Endothelial cell of umbilical vein (primary cell): Measurements from ENCODE around the gene GPA33. TPM values are rescaled to one million over a fixed set of nuclear protein-coding genes. Genes with fewer than 3 reads are reported as not detected.

Experiments
- BruUV-seq: library from RNA; stranded (reverse); fragments of 400-500 nt; replicated peaks from 2 replicates; lab custom pipeline; 2021; lab: Mats Ljungman, UMichigan
- CTCF ChIA-PET: fragments of 300-600, 350-600 bp; sonication (Branson Sonifier 250); formaldehyde crosslinking; loops from one replicate; lab custom pipeline; 2021; ENCODE audit warnings: antibody characterized with exemption, inconsistent platforms; lab: Charles Lee
- POLR2A ChIA-PET: fragments of 300-600, 350-600 bp; sonication (Branson Sonifier 250); formaldehyde crosslinking; loops from one replicate; lab custom pipeline; 2021; ENCODE audit warnings: antibody characterized with exemption, inconsistent platforms; lab: Charles Lee
- DNase-seq: peaks from one replicate; pipeline ENCODE4 v3.0.0-alpha.2; 2011; ENCODE audit warnings: low read depth, low spot score
- FAIRE-seq: peaks from 2 replicates; lab custom pipeline; 2011; peaks lifted over from hg19 to GRCh38; lab: Jason Lieb, UNC
- H2AFZ ChIP-seq: 2 replicates; pipeline ENCODE4 v1.6.0; 2012; ENCODE audit warnings: low read depth, low read length, control low read depth, inconsistent platforms
- H3K27ac ChIP-seq: 2 replicates; pipeline ENCODE4 v1.5.1; 2011; ENCODE audit warnings: low read depth, mild to moderate bottlenecking, control low read depth, low read length, moderate library complexity; ENCODE audit not compliant: insufficient read depth
- H3K27me3 ChIP-seq, 2 experiments: 2 replicates each; pipeline versions ENCODE4 v1.6.0 to v1.6.1; 2011; ENCODE audit warnings: low read length in 2 of 2, mixed read lengths in 1 of 2; ENCODE audit not compliant: control insufficient read depth in 2 of 2, insufficient read depth in 2 of 2
- H3K36me3 ChIP-seq, 2 experiments: 2 replicates in 1 of 2; 3 replicates in 1 of 2; pipeline ENCODE4 v1.5.1; 2011; ENCODE audit warnings: low read length in 2 of 2, mild to moderate bottlenecking in 1 of 2, moderate library complexity in 1 of 2; ENCODE audit not compliant: control insufficient read depth in 2 of 2, insufficient read depth in 2 of 2; ENCODE audit errors: extremely low read depth in 1 of 2
- H3K4me1 ChIP-seq: 3 replicates; pipeline ENCODE4 v1.5.1; 2011; ENCODE audit warnings: mild to moderate bottlenecking, low read length; ENCODE audit not compliant: control insufficient read depth, insufficient read depth; ENCODE audit errors: extremely low read depth
- H3K4me2 ChIP-seq: 2 replicates; pipeline ENCODE4 v1.6.1; 2011; ENCODE audit warnings: low read length, control low read depth, mixed read lengths; ENCODE audit not compliant: insufficient read depth
- H3K4me3 ChIP-seq, 3 experiments: fragments of 200-600 bp in 1 of 3; sonication (generic), shearing (Covaris generic) in 1 of 3; replicated peaks in 1 of 3; 2 replicates each; pipeline ENCODE4 v1.5.1; 2011 to 2016; ENCODE audit warnings: control low read depth in 3 of 3, low read length in 3 of 3, mild to moderate bottlenecking in 2 of 3, inconsistent platforms in 1 of 3, low read depth in 1 of 3, moderate library complexity in 1 of 3; ENCODE audit not compliant: insufficient read depth in 1 of 3
- H3K79me2 ChIP-seq: 2 replicates; pipeline ENCODE4 v1.6.0; 2012; ENCODE audit warnings: low read length, inconsistent platforms; ENCODE audit not compliant: control insufficient read depth, insufficient read depth
- H3K9ac ChIP-seq: replicated peaks from 2 replicates; pipeline ENCODE3; 2011; ENCODE audit warnings: low read length, control low read depth; ENCODE audit not compliant: insufficient read depth; ENCODE audit errors: extremely low read depth
- H3K9me1 ChIP-seq: replicated peaks from 3 replicates; pipeline ENCODE4 v1.6.0; 2011; ENCODE audit warnings: mild to moderate bottlenecking, low read length; ENCODE audit not compliant: control insufficient read depth, insufficient read depth; ENCODE audit errors: extremely low read depth
- H3K9me3 ChIP-seq: replicated peaks from 2 replicates; pipeline ENCODE4 v1.5.1; 2012; ENCODE audit warnings: low read length, inconsistent platforms; ENCODE audit not compliant: control insufficient read depth, insufficient read depth
- H4K20me1 ChIP-seq: replicated peaks from 2 replicates; pipeline ENCODE3; 2011; ENCODE audit warnings: mild to moderate bottlenecking, low read length; ENCODE audit not compliant: control insufficient read depth, insufficient read depth; ENCODE audit errors: extremely low read depth
- CTCF ChIP-seq, 2 donors: IDR thresholded peaks; 1 replicate in 1 of 2; 2 replicates in 1 of 2; pipeline ENCODE4 v1.5.1; 2011; ENCODE audit warnings: low read length in 2 of 2, mild to moderate bottlenecking in 2 of 2, moderate library complexity in 2 of 2, control low read depth in 1 of 2, inconsistent platforms in 1 of 2, low read depth in 1 of 2; ENCODE audit not compliant: insufficient read depth in 1 of 2; ENCODE audit errors: extremely low read depth in 1 of 2
- EZH2 ChIP-seq: IDR thresholded peaks from 2 replicates; pipeline ENCODE4 v1.6.1; 2012; ENCODE audit warnings: borderline replicate concordance, low read depth, mild to moderate bottlenecking, moderate library complexity, low read length, inconsistent platforms; ENCODE audit not compliant: severe bottlenecking
- FOS ChIP-seq: IDR thresholded peaks from 2 replicates; pipeline ENCODE4 v1.6.1; 2011; ENCODE audit warnings: mild to moderate bottlenecking, low read length, moderate library complexity, borderline replicate concordance; ENCODE audit not compliant: insufficient read depth
- GATA2 ChIP-seq: IDR thresholded peaks from 2 replicates; pipeline ENCODE4 v1.7.0; 2011; ENCODE audit warnings: low read depth, mild to moderate bottlenecking, moderate library complexity, mixed read lengths, low read length; ENCODE audit not compliant: insufficient read length, insufficient read depth
- JUN ChIP-seq: IDR thresholded peaks from 2 replicates; pipeline ENCODE4 v1.6.1; 2011; ENCODE audit warnings: borderline replicate concordance, low read depth; ENCODE audit not compliant: insufficient read length, insufficient read depth
- MAX ChIP-seq: IDR thresholded peaks from 2 replicates; pipeline ENCODE4 v1.6.1; 2011; ENCODE audit not compliant: insufficient read depth, insufficient read length
- MYC ChIP-seq: IDR thresholded peaks from one replicate; pipeline ENCODE4 v1.6.1; 2011; ENCODE audit warnings: mild to moderate bottlenecking, low read depth, low read length
- POLR2A ChIP-seq: IDR thresholded peaks from 2 replicates; pipeline ENCODE4 v1.6.1; 2012; ENCODE audit warnings: low read depth, mild to moderate bottlenecking, control low read depth, low read length
- POLR2AphosphoS5 ChIP-seq: IDR thresholded peaks from 2 replicates; pipeline ENCODE4 v1.6.1; 2012; ENCODE audit warnings: low read depth, mild to moderate bottlenecking, control low read depth, low read length, moderate library complexity; ENCODE audit not compliant: insufficient read depth
- dilution Hi-C: fragments of 300-500 bp; cut with MboI; formaldehyde crosslinking; loops from one replicate; pipeline ENCODE4 v1.15.0; 2019; ENCODE audit warnings: low sequenced_read_pairs; ENCODE audit not compliant: extremely low pct_ligation_motif_present
- intact Hi-C: fragments of 100-400 bp; cut with micrococcal nuclease; formaldehyde crosslinking; loops from one replicate; pipeline ENCODE4 v1.10.0; 2022
- polyA plus RNA-seq, 4 experiments: library from polyadenylated mRNA; depleted of rRNA in 3 of 4; stranded (reverse) in 3 of 4; unstranded in 1 of 4; fragments of >200 nt; gene quantifications; 2 replicates each; pipeline versions ENCODE4 v1.2.1 to v1.2.3, GENCODE V29; 2011 to 2012; ENCODE audit warnings: missing spikeins in 1 of 4
- total RNA-seq: library from RNA; stranded (reverse); gene quantifications from 2 replicates; pipeline ENCODE4 v1.2.3, GENCODE V29; 2021

Gene GPA33
- total and polyA plus RNA-seq, 2 donors (not counting 3 experiments of a cell fraction or from before 2014, with no cell fraction given) = not detected

DNA sequence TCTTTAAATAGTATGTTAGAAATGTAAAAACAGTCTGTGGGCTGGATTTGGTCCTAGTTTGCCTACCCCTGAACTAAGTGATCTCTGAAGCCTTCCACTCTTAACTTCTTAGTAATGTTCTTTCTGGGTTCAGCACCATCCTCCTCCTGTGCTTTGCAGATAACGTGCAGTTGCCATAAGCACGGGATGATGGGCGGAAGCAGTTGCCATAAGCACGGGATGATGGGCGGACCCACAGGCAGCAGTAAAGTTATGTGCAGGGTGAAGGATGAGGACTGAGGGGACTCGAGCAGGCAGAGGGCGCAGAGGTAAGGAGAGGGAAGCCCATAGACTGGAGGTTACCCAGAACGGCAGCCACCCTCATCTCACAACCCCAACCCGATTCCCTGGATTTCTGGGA is 25.6 kb downstream of the GPA33 start:
- Histone ChIP-seq H3K4me1 (no peaks in the 10 kb centered on the region), H3K9ac (no peak overlapping the region), H3K9me3 (no peaks in the 10 kb centered on the region), H3K4me3 (no peak overlapping the region), H3K9me1 (no peaks in the 10 kb centered on the region), H3K27ac (no peak overlapping the region), H3K79me2 (no peaks in the 10 kb centered on the region), H3K4me2 (no peak overlapping the region), H2AFZ (no peak overlapping the region), H4K20me1 (no peaks in the 10 kb centered on the region), H3K36me3 (no peaks in the 10 kb centered on the region), H3K27me3 (peaks cover 0 to 5% of the 10 kb centered on the region in 2 experiments)
- intact Hi-C loops = loop anchor here (5.0 kb wide), 2 partner anchors 58 to 623 kb away; no protein-coding TSS in a partner anchor
- CTCF ChIA-PET = interaction anchor here (3.0 to 12.6 kb wide), 3 partner anchors 154 to 476 kb away, joined by 21 to 509 read pairs (median 78); no protein-coding TSS in a partner anchor
- DNase-seq (no peak), FAIRE-seq (no peak)
- TF ChIP-seq EZH2 (no peak), MAX (no peak), POLR2AphosphoS5 (no peak), JUN (no peak), FOS (no peak), POLR2A (no peak), GATA2 (no peak), CTCF (IDR thresholded peaks at IDR 0.05; ENCODE audit: extremely low read depth in 1 of 2, insufficient read depth in 1 of 2, low read depth in 1 of 2, low read length in 2 of 2) (no peak), MYC (no peak)
- dilution Hi-C loops = no loop called here
- BruUV-seq = no TSS peak
- POLR2A ChIA-PET = no interaction called here
